GM23248 (cell line): ENCODE measurements around the gene STXBP6. TPM values are rescaled to one million over a fixed set of nuclear protein-coding genes. Genes with fewer than 3 reads are reported as not detected.

Experiments used
- DNase-seq: peaks from one replicate; pipeline ENCODE4 v3.0.0-alpha.2; 2015
- H2AFZ ChIP-seq: fragments of 200-600 bp; sonication (generic); 2 replicates; pipeline ENCODE4 v1.6.1; 2016; ENCODE audit warnings: antibody characterized with exemption
- H3F3A ChIP-seq: fragments of 200-600 bp; sonication (generic); 2 replicates; pipeline ENCODE4 v1.6.1; 2016; ENCODE audit warnings: mild to moderate bottlenecking, antibody characterized with exemption, mixed run types; ENCODE audit not compliant: insufficient read depth
- H3K27ac ChIP-seq: fragments of 200-600 bp; sonication (generic); 2 replicates; pipeline ENCODE4 v1.5.1; 2016; ENCODE audit warnings: mild to moderate bottlenecking
- H3K27me3 ChIP-seq: fragments of 200-600 bp; sonication (generic); replicated peaks from 2 replicates; pipeline ENCODE4 v1.6.1; 2016; ENCODE audit warnings: mild to moderate bottlenecking; ENCODE audit not compliant: insufficient read depth
- H3K36me3 ChIP-seq: fragments of 200-600 bp; sonication (generic); 2 replicates; pipeline ENCODE4 v1.6.1; 2016; ENCODE audit warnings: low read depth, mild to moderate bottlenecking
- H3K4me1 ChIP-seq: fragments of 200-600 bp; sonication (generic); 2 replicates; pipeline ENCODE4 v1.6.1; 2016; ENCODE audit warnings: mild to moderate bottlenecking; ENCODE audit not compliant: insufficient read depth
- H3K4me2 ChIP-seq: fragments of 200-600 bp; sonication (generic); one replicate; pipeline ENCODE4 v1.6.1; 2016; ENCODE audit warnings: mild to moderate bottlenecking; ENCODE audit not compliant: unreplicated experiment
- H3K4me3 ChIP-seq: fragments of 200-600 bp; sonication (generic); 2 replicates; pipeline ENCODE4 v1.5.1; 2016; ENCODE audit warnings: mild to moderate bottlenecking
- H3K79me2 ChIP-seq: fragments of 200-600 bp; sonication (generic); 2 replicates; pipeline ENCODE4 v1.6.1; 2016; ENCODE audit warnings: mild to moderate bottlenecking; ENCODE audit not compliant: insufficient read depth
- H3K9ac ChIP-seq: fragments of 200-600 bp; sonication (generic); 2 replicates; pipeline ENCODE4 v1.6.1; 2016; ENCODE audit warnings: mild to moderate bottlenecking
- H3K9me2 ChIP-seq: fragments of 200-600 bp; sonication (generic); 2 replicates; pipeline ENCODE4 v1.6.1; 2016; ENCODE audit warnings: mixed run types, mild to moderate bottlenecking, moderate library complexity; ENCODE audit not compliant: insufficient read depth
- H3K9me3 ChIP-seq: fragments of 200-600 bp; sonication (generic); one replicate; pipeline ENCODE4 v1.6.1; 2017; ENCODE audit warnings: low read depth
- H4K20me1 ChIP-seq: fragments of 200-600 bp; sonication (generic); 2 replicates; pipeline ENCODE4 v1.6.0; 2016; ENCODE audit not compliant: insufficient read depth
- EZH2 ChIP-seq: fragments of 200-600 bp; sonication (generic); IDR thresholded peaks from 2 replicates; pipeline ENCODE4 v1.6.1; 2018; ENCODE audit warnings: antibody characterized with exemption, mild to moderate bottlenecking; ENCODE audit not compliant: insufficient read depth, poor library complexity, severe bottlenecking
- EZH2phosphoT487 ChIP-seq: fragments of 200-600 bp; sonication (generic); IDR thresholded peaks from 2 replicates; pipeline ENCODE4 v1.6.1; 2018; ENCODE audit warnings: antibody characterized with exemption, moderate library complexity, mild to moderate bottlenecking, low read depth; ENCODE audit not compliant: insufficient read depth
- WGBS, 2 experiments: methylation state at CpG; one replicate each; pipeline ENCODE4 v1.1.6; 2015 to 2017; ENCODE audit warnings: low lambda C conversion rate in 2 of 2, low coverage in 1 of 2; ENCODE audit errors: missing lambda C conversion rate in 2 of 2; 5-methylcytosine and 5-hydroxymethylcytosine counted together
- in situ Hi-C: fragments of 300-500 bp; cut with MboI; formaldehyde crosslinking; loops from 2 replicates; pipeline ENCODE4 v1.15.0; 2020
- polyA plus RNA-seq: library from polyadenylated mRNA; unstranded; fragments of >200 nt; fragmentation: Nextera tagmentation; extraction: Ambion mirVana; gene quantifications from 2 replicates; pipeline ENCODE4 v1.2.1, GENCODE V29; 2016
- total RNA-seq: library from RNA; depleted of rRNA; stranded (reverse); fragments of >200 nt; shearing (Covaris generic); gene quantifications from 2 replicates; pipeline ENCODE4 v1.2.3, GENCODE V29; 2014

The STXBP6 gene
- total and polyA plus RNA-seq, 2 experiments from 2014 or later: 13.9 to 19.6 TPM

DNA sequence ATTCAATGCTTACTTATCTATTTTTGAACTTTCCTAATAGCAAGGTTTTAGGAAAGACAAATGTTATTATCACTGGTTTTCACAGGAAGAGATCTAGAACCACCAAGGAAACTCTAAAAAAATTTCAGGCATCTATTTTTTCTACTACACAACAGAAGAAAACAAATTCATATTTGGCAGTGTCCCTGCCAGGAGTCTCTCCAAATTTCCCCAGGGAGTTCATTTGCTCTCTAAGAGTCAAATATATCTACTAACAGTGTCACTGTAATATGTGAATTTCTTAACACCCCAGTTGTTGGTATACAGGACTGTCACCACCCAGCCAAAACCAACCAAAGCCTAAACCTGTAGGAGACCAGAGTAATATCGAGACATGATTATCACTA is 83.4 kb downstream of the STXBP6 start:
- H3K9me2 ChIP-seq: no peaks in the 10 kb centered on the region
- H3K27ac ChIP-seq: peak overlapping the region; percentile 67
- no peaks in the 10 kb centered on the region for H3K36me3 ChIP-seq
- H3F3A ChIP-seq: peaks cover 20% of the 10 kb centered on the region
- no peaks in the 10 kb centered on the region for H4K20me1 ChIP-seq
- H3K4me2 ChIP-seq: peak overlapping the region; percentile 80
- peaks cover 20% of the 10 kb centered on the region for H3K4me1 ChIP-seq
- DNase-seq: peak; percentile 27
- H3K4me3 ChIP-seq: peak overlapping the region; percentile 48
- no peaks in the 10 kb centered on the region for H3K9me3 ChIP-seq
- in situ Hi-C loops: no loop called here
- WGBS, 2 experiments: 86 to 91% methylated on average over 1 of the region's 1 CpG
- peak overlapping the region; percentile 13; the same call in 1 of the 2 replicates for H3K9ac ChIP-seq
- peaks cover 20% of the 10 kb centered on the region for H3K79me2 ChIP-seq
- TF ChIP-seq EZH2phosphoT487 (no peak), EZH2 (no peak)
- no peak overlapping the region for H2AFZ ChIP-seq
- no peaks in the 10 kb centered on the region for H3K27me3 ChIP-seq

DNA sequence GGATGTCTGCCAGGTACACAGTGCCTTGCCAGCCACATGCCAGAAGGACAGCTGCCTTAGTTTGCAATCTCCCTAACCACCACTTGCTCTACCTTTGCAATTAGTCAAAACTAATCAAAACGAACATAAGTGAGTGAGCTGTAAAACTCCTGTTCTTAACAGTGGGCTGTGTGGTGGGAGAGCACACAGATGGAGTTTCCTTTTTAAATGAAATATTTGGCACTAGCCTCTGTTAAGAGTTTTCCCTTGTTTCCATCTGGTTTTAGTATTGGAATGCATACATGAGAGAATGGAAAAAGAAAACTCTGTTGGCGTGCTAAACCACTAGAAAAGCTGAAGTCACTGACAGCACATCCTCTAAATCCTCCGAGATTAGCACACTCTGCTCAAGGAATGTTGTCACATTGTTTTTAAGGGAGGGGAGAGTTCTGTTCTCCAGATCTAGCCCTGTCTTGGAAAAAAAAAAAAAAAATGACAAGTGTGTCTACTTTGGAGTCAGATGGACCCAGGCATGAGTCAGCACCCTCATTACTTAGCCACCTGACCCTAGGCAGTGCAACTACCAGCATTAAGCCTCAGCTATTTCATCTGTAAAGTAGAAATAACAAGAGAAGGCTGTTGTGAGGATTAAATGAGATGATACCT is 83.9 kb downstream of the STXBP6 start:
- Histone ChIP-seq H3K4me2 (peak overlapping the region; percentile 80), H3K9ac (peak overlapping the region; percentile 57), H3K9me2 (no peaks in the 10 kb centered on the region), H3K4me3 (peak overlapping the region; percentile 48), H3K27me3 (no peaks in the 10 kb centered on the region), H3K27ac (peak overlapping the region; percentile 67), H2AFZ (no peak overlapping the region), H3K79me2 (peaks cover 23% of the 10 kb centered on the region), H4K20me1 (no peaks in the 10 kb centered on the region), H3K4me1 (peaks cover 22% of the 10 kb centered on the region), H3F3A (peaks cover 20% of the 10 kb centered on the region), H3K36me3 (no peaks in the 10 kb centered on the region), H3K9me3 (no peaks in the 10 kb centered on the region)
- TF ChIP-seq EZH2phosphoT487 (0 out of 2 replicates have a peak, but pooled peaks have one; percentile 65), EZH2 (no peak)
- 1 to 3% methylated on average over 3 of the region's 3 CpGs for WGBS, 2 experiments
- in situ Hi-C loops: no loop called here
- peak; percentile 92 for DNase-seq

- no peaks in the 10 kb centered on the region for H4K20me1 ChIP-seq
- peak overlapping the region; percentile 48 for H3K4me3 ChIP-seq
- peaks cover 21% of the 10 kb centered on the region for H3F3A ChIP-seq
- peak overlapping the region; percentile 67 for H3K27ac ChIP-seq
- TF ChIP-seq EZH2 (no peak), EZH2phosphoT487 (no peak)
- no peak for DNase-seq
- no peaks in the 10 kb centered on the region for H3K27me3 ChIP-seq
- peaks cover 23% of the 10 kb centered on the region for H3K79me2 ChIP-seq
- H3K4me2 ChIP-seq: peak overlapping the region; percentile 80
- WGBS, 2 experiments: 24 to 25% methylated on average over 1 of the region's 1 CpG
- H3K9me2 ChIP-seq: no peaks in the 10 kb centered on the region
- in situ Hi-C loops: no loop called here
- no peaks in the 10 kb centered on the region for H3K9me3 ChIP-seq
- H3K36me3 ChIP-seq: no peaks in the 10 kb centered on the region
- peaks cover 26% of the 10 kb centered on the region for H3K4me1 ChIP-seq
- H3K9ac ChIP-seq: peak overlapping the region; percentile 57
- H2AFZ ChIP-seq: no peak overlapping the region
Observed at GRCh38 chr14:24965578-24965933, 84.4 kb downstream of the STXBP6 start.

GRCh38 chr14:24964591-24964990 is 85.4 kb downstream of the STXBP6 start:
- Histone ChIP-seq H3K4me1 (peaks cover 35% of the 10 kb centered on the region), H3K9ac (no peak overlapping the region), H3K9me3 (no peaks in the 10 kb centered on the region), H4K20me1 (no peaks in the 10 kb centered on the region), H3K4me3 (no peak overlapping the region), H3F3A (peaks cover 25% of the 10 kb centered on the region), H2AFZ (no peak overlapping the region), H3K27ac (no peak overlapping the region), H3K79me2 (peaks cover 23% of the 10 kb centered on the region), H3K4me2 (no peak overlapping the region), H3K27me3 (no peaks in the 10 kb centered on the region), H3K36me3 (no peaks in the 10 kb centered on the region), H3K9me2 (no peaks in the 10 kb centered on the region)
- TF ChIP-seq EZH2phosphoT487: no peak
- TF ChIP-seq EZH2: no peak
- no peak for DNase-seq
- in situ Hi-C loops: no loop called here
- 77 to 84% methylated on average over 2 of the region's 2 CpGs for WGBS, 2 experiments
